GM18507 (cell line): ENCODE measurements around the gene ADAMTS4.

Experiments used
- DNase-seq: peaks from one replicate; pipeline ENCODE4 v3.0.0; 2011; ENCODE audit warnings: low read depth; ENCODE audit not compliant: insufficient read length; ENCODE audit errors: extremely low spot score
- FAIRE-seq: peaks from 2 replicates; lab custom pipeline; 2011; peaks lifted over from hg19 to GRCh38; lab: Jason Lieb, UNC

Gene ADAMTS4

DNA sequence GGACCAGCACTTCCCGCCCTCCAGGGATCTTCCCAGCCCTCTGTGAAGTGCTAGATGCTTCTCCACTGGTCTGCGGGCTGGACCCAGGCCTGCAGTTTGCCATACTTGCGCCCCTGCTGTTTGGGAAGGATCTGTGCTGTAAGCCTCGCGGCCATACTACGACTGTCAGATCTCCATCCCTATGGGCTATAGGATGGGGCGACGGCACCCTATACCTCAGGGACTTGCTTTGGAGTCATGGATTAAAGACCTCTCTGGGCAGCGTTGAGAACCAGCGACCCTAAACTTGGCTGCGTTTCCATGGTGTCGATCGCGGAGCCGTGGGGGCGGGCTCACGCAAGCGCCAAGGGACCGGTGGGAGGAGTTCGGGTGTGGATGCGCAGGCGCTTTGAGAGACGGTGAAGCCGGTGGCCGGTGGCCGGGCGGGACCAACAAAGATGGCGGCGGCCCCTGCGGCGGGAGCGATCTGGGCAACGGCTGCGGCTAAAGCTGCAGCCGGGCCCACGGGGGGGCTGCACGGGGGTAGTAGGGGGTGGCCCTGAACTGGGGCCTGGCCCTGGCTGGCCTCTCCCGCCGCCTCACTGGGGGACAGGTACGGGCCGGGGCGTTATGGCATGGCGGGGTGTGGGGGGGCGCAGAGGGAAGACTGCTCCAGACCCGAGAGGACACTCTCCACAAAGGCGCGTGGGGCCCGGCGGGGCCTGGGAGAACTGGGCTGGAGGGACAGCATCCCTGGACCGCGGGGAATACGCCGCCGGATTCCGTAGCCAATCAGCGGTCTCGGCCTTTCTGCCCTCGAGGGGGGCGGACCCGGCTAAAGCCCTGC is 39.6 kb downstream of the ADAMTS4 start, which contains the start of gene USP21:
Gene USP21 (plus strand): TSS at position 414 of the 826 bp plus-strand sequence. CDS start 1,141 bp downstream, outside the sequence.
- FAIRE-seq, result peak; percentile 81
- DNase-seq, result peak; percentile 91

- no peak for DNase-seq
- FAIRE-seq, result no peak
These were observed 40.4 kb downstream of the ADAMTS4 start for GRCh38 chr1:161158316-161159010.

- FAIRE-seq, result no peak
- no peak for DNase-seq
These were observed 41.0 kb downstream of the ADAMTS4 start for GRCh38 chr1:161157867-161158266.

GRCh38 chr1:161153682-161154337 is 45.0 kb downstream of the ADAMTS4 start, which contains the start of gene UFC1:
Gene UFC1, plus strand, starts transcription at chr1:161153978. Its CDS starts 20 bp downstream, at chr1:161153998.
- DNase-seq (peak; percentile 75), FAIRE-seq (peak; percentile 90)

DNA sequence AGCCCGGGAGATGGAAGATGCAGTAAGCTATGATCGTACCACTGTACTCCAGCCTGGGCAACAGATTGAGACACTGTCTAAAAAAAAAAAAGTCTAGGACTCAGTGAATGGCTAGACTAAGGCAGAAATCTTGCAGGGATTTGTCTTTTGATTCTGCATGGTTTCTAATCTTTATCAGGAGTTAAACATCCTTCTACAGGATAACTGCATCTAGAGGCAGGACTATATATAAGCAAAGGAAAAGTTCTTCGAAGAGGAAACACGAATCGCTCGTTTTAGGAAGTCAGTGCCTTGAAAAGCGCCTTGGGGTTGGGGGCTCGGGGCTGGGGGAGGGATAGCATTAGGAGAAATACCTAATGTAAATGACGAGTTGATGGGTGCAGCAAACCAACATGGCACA is 45.7 kb downstream of the ADAMTS4 start:
- no peak for FAIRE-seq
- DNase-seq, result no peak

- DNase-seq (no peak), FAIRE-seq (no peak)
These were observed 53.0 kb downstream of the ADAMTS4 start for GRCh38 chr1:161145832-161146231.

- no peak for FAIRE-seq
- no peak for DNase-seq
These were observed 58.0 kb downstream of the ADAMTS4 start for GRCh38 chr1:161140755-161141400.

- FAIRE-seq (no peak), DNase-seq (no peak)
These were observed 59.1 kb downstream of the ADAMTS4 start for GRCh38 chr1:161139766-161140165.

- FAIRE-seq, result no peak
- DNase-seq, result no peak
These were observed 60.4 kb downstream of the ADAMTS4 start for GRCh38 chr1:161138431-161138830.

- FAIRE-seq (no peak), DNase-seq (no peak)
These were observed 61.0 kb downstream of the ADAMTS4 start for GRCh38 chr1:161137881-161138280.
